ENCODE data around the gene KRT77.

Gene KRT77

GRCh38 chr12:52690351-52691075 is 12.8 kb downstream of the KRT77 start:
- H3K36me3 Mint-ChIP-seq = no peaks in the 10 kb centered on the region
- H3K27me3 Mint-ChIP-seq = no peaks in the 10 kb centered on the region
- H3K9me3 Mint-ChIP-seq = no peaks in the 10 kb centered on the region
- H3K4me3 Mint-ChIP-seq = peak overlapping the region; percentile 84
- H3K27ac Mint-ChIP-seq = peak overlapping the region; percentile 79
- H3K4me1 Mint-ChIP-seq = peaks cover 57% of the 10 kb centered on the region

DNA sequence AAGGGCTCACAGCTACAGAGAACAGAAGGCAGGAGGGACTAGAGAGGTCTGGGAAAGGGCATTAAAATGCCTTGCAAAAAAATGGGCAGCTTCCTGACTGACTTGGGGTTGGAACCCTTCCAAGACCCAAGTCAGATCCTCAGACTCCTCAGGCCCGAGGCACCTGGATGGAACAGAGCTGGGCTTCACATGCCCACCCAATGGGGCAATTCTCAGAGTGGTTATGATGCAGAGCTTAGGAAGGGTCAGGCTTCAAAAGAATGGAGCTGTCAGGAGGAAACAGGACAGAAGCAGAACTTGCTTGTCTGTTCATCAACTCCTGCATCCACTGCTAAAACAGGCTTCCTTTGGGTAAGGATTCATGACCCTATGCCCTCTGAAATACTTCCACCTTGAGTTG is 13.4 kb downstream of the KRT77 start:
- no peak overlapping the region for H3K4me3 Mint-ChIP-seq
- no peaks in the 10 kb centered on the region for H3K27me3 Mint-ChIP-seq
- H3K36me3 Mint-ChIP-seq = no peaks in the 10 kb centered on the region

DNA sequence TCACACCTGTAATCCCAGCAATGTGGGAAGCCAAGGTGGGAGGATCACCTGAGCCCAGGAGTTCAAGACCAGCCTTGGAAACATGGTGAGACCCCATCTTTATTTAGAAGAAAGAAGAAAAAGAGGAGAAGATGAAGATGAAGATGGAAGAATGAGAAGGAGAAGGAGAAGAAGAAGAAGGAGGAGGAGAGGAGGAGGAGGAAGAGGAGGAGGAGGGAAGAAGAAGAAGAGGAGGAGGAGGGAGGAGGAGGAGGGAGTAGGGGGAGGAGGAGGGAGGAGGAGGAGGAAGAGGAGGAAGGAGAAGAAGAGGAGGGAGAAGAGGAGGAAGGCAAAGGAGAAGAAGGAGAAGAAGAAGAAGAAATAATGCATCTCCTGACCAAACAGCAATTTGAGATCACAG is 14.1 kb downstream of the KRT77 start:
- Mint-ChIP-seq H3K4me3 (no peak overlapping the region), H3K27ac (peak overlapping the region; percentile 43), H3K36me3 (no peaks in the 10 kb centered on the region), H3K27me3 (no peaks in the 10 kb centered on the region), H3K9me3 (no peaks in the 10 kb centered on the region), H3K4me1 (peaks cover 61% of the 10 kb centered on the region)

More for the DNA sequence above, 13.4 kb downstream of the KRT77 start:
- Mint-ChIP-seq H3K4me1 (peaks cover 57% of the 10 kb centered on the region), H3K9me3 (no peaks in the 10 kb centered on the region), H3K27ac (no peak overlapping the region)

GRCh38 chr12:52688481-52688880 is 14.8 kb downstream of the KRT77 start:
- H3K4me1 Mint-ChIP-seq = peaks cover 68% of the 10 kb centered on the region
- H3K9me3 Mint-ChIP-seq = no peaks in the 10 kb centered on the region
- no peaks in the 10 kb centered on the region for H3K36me3 Mint-ChIP-seq
- H3K4me3 Mint-ChIP-seq = no peak overlapping the region
- no peaks in the 10 kb centered on the region for H3K27me3 Mint-ChIP-seq
- no peak overlapping the region for H3K27ac Mint-ChIP-seq

GRCh38 chr12:52687497-52688385 is 15.6 kb downstream of the KRT77 start:
- H3K36me3 Mint-ChIP-seq = no peaks in the 10 kb centered on the region
- no peak overlapping the region for H3K4me3 Mint-ChIP-seq
- H3K4me1 Mint-ChIP-seq = peaks cover 67% of the 10 kb centered on the region
- no peak overlapping the region for H3K27ac Mint-ChIP-seq
- H3K9me3 Mint-ChIP-seq = no peaks in the 10 kb centered on the region
- no peaks in the 10 kb centered on the region for H3K27me3 Mint-ChIP-seq

DNA sequence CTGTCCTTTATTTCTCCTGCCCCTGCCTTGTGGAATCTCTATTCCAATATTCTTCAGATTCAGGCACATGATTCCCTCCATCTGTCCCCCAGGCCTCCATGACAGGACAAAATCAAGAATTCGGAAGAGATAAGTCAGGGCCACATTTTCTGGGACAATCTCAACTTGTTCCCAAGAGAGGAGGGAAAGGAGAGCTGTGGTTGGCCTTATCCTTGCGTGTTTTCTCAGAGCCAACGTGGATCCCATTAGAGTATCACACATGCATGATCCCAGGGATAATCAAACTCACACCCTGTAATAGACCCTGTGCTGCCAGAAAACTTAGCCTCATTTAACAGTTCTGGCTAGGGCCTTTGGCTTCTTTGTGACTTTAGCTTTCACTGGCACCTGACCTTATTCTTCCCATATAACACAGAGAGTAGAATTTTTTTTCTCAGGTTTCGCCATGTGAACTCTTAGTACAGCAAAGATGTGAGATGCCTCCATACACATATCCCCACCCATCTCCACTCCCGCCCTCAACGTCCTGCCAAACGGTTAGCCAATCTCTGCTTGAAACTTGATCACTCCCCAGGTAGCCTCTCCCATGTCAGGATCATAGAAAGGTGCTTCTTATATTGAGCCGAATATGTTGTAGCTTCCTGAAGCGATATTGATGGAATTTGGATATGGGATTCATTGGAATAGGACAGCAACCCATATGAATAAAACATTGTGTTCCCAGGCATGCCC is 16.4 kb downstream of the KRT77 start:
- no peaks in the 10 kb centered on the region for H3K36me3 Mint-ChIP-seq
- peak overlapping the region; percentile 36 for H3K27ac Mint-ChIP-seq
- H3K27me3 Mint-ChIP-seq = no peaks in the 10 kb centered on the region
- peaks cover 67% of the 10 kb centered on the region for H3K4me1 Mint-ChIP-seq
- no peak overlapping the region for H3K4me3 Mint-ChIP-seq
- H3K9me3 Mint-ChIP-seq = no peaks in the 10 kb centered on the region

GRCh38 chr12:52686063-52686462 is 17.3 kb downstream of the KRT77 start:
- no peak overlapping the region for H3K4me3 Mint-ChIP-seq
- H3K36me3 Mint-ChIP-seq = no peaks in the 10 kb centered on the region
- H3K4me1 Mint-ChIP-seq = peaks cover 67% of the 10 kb centered on the region
- no peaks in the 10 kb centered on the region for H3K27me3 Mint-ChIP-seq
- no peak overlapping the region for H3K27ac Mint-ChIP-seq
- no peaks in the 10 kb centered on the region for H3K9me3 Mint-ChIP-seq

DNA sequence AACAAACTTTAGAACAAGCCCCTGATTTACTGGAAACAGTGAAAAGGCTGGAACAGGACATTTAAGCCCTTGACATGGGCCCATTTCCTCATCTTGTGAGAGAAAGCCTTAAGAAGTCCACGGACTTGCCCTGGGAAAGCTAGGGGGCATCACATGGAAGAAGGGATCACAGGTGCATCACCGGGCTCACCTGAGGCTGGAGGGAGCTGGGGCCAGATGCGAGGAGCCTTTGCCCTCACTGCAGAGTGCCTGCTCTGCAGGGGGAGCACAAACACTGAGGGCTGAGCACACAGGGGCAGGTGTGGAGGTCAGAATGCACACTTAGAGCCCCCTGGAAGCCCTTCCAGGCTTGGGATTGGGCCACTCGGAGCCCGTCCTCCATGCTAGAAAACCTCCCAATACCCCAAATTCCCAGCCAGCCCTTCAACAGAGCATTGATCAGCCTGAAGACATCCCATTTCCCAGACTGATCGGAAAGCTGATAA is 17.9 kb downstream of the KRT77 start:
- H3K27ac Mint-ChIP-seq = no peak overlapping the region
- no peak overlapping the region for H3K4me3 Mint-ChIP-seq
- no peaks in the 10 kb centered on the region for H3K27me3 Mint-ChIP-seq
- H3K4me1 Mint-ChIP-seq = peaks cover 67% of the 10 kb centered on the region
- no peaks in the 10 kb centered on the region for H3K36me3 Mint-ChIP-seq
- no peaks in the 10 kb centered on the region for H3K9me3 Mint-ChIP-seq

- Mint-ChIP-seq H3K4me1 (peaks cover 67% of the 10 kb centered on the region), H3K9me3 (no peaks in the 10 kb centered on the region)
These were observed 18.9 kb downstream of the KRT77 start for GRCh38 chr12:52684431-52684830.

GRCh38 chr12:52683575-52684300 is 19.6 kb downstream of the KRT77 start:
- Mint-ChIP-seq H3K4me3 (no peak overlapping the region), H3K27ac (no peak overlapping the region), H3K36me3 (no peaks in the 10 kb centered on the region), H3K9me3 (no peaks in the 10 kb centered on the region), H3K27me3 (no peaks in the 10 kb centered on the region), H3K4me1 (peaks cover 64% of the 10 kb centered on the region)

More at GRCh38 chr12:52684431-52684830, 18.9 kb downstream of the KRT77 start:
- Mint-ChIP-seq H3K27ac (no peak overlapping the region), H3K4me3 (no peak overlapping the region), H3K36me3 (no peaks in the 10 kb centered on the region), H3K27me3 (no peaks in the 10 kb centered on the region)

DNA sequence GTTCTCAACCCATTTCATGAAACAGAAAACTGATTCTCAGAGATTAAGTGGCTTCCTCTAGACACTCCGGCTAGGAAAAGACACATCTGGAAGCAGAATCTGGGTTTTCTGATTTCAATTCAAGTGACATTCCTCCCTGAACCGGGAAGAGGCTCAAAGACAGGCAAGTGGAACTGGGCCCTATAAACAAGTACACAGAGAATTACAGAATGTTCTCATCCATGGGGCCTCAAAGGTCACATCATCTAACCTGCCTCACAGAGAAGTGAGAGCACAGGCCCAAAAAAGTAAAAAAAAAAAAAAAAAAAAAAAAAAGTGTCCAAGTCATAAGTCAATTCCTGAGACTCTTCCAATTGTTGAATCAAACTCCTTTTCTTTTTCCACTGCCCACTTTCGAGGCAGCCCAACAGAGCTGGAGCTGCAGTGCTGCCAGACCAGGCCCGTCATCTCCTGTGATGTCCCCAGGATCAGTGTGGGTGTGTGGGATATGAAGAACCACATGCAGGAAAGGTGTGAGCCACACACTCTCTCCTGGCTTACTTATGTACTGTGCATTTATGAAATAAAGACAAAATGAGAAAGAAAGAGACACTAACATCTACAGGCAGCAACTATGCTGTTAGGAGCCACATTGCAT is 20.3 kb downstream of the KRT77 start:
- no peak overlapping the region for H3K27ac Mint-ChIP-seq
- H3K4me1 Mint-ChIP-seq = peaks cover 67% of the 10 kb centered on the region
- no peaks in the 10 kb centered on the region for H3K9me3 Mint-ChIP-seq
- H3K4me3 Mint-ChIP-seq = no peak overlapping the region
- H3K27me3 Mint-ChIP-seq = no peaks in the 10 kb centered on the region
- H3K36me3 Mint-ChIP-seq = no peaks in the 10 kb centered on the region

DNA sequence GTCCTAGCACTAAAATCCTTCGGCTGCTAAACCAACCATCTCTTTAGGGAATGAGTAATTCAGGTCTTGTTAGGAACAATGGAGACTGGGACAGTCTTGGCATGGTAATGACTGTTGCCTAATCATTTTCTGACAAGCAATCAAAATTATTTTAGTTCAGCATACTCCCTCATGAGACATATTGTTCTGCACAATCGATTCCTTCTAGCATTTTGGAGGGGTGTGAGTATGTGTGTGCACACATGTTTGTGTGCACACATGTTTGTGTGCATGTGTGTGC is 21.0 kb downstream of the KRT77 start:
- no peaks in the 10 kb centered on the region for H3K36me3 Mint-ChIP-seq
- H3K4me3 Mint-ChIP-seq = no peak overlapping the region
- no peaks in the 10 kb centered on the region for H3K27me3 Mint-ChIP-seq
- peaks cover 65% of the 10 kb centered on the region for H3K4me1 Mint-ChIP-seq
- peak overlapping the region; percentile 60 for H3K27ac Mint-ChIP-seq
- H3K9me3 Mint-ChIP-seq = no peaks in the 10 kb centered on the region

GRCh38 chr12:52681526-52682380 is 21.6 kb downstream of the KRT77 start:
- H3K27ac Mint-ChIP-seq = peak overlapping the region; percentile 60
- H3K4me3 Mint-ChIP-seq = no peak overlapping the region
- H3K9me3 Mint-ChIP-seq = no peaks in the 10 kb centered on the region
- H3K4me1 Mint-ChIP-seq = peaks cover 67% of the 10 kb centered on the region
- no peaks in the 10 kb centered on the region for H3K36me3 Mint-ChIP-seq
- H3K27me3 Mint-ChIP-seq = no peaks in the 10 kb centered on the region

DNA sequence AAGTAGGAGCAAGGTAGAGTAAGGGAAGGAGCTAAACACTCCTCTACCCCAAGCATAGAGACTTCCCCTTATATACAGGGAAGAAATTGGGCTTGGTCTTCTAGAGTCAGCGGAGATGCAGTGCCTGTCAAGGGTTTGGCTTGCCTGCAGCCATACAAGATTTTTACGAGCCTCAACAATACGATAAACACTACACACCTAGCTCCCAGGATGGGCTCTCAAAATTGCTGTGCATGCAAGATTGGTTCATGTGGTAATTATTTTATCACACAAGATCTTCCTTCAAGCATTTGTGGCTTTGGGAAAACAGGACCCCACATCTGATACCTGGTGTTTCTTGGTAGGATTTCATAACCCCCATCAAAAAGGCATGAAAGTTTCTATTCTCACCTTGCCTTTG is 23.0 kb downstream of the KRT77 start, which contains the start of gene KRT1:
TSS of gene KRT1 (minus strand) at position 45 of the 400 bp plus-strand sequence. CDS start 59 bp downstream, outside the sequence.
- peak within 1 kb of the TSS; percentile 39 for H3K4me3 Mint-ChIP-seq
- peak within 1 kb of the TSS; percentile 32 for H3K27ac Mint-ChIP-seq
- H3K4me1 Mint-ChIP-seq = peaks cover 80% of the 10 kb centered on the region
- no peaks in the 10 kb centered on the region for H3K36me3 Mint-ChIP-seq
- H3K27me3 Mint-ChIP-seq = no peaks in the 10 kb centered on the region
- H3K9me3 Mint-ChIP-seq = no peaks in the 10 kb centered on the region
